HFF-Myc (cell line): ENCODE data around the gene TGFB3.

Source experiments
- DNase-seq: peaks from one replicate; pipeline ENCODE4 v3.0.0-alpha.2; 2011; ENCODE audit warnings: low read depth; ENCODE audit errors: extremely low read depth
- H3K4me3 ChIP-seq: replicated peaks from 2 replicates; pipeline ENCODE4 v1.5.1; 2011; ENCODE audit warnings: low read depth, mild to moderate bottlenecking, control low read depth, low read length
- CTCF ChIP-seq: IDR thresholded peaks from 2 replicates; pipeline ENCODE4 v1.5.1; 2012; ENCODE audit warnings: mild to moderate bottlenecking, low read depth, low read length, control low read depth; ENCODE audit errors: missing control alignments

Gene TGFB3

GRCh38 chr14:75976826-75977581, 4.8 kb downstream of the TGFB3 start:
- no peak for TF ChIP-seq CTCF
- no peak for DNase-seq
- no peak overlapping the region for H3K4me3 ChIP-seq

GRCh38 chr14:75972801-75973421, 8.9 kb downstream of the TGFB3 start:
- no peak for DNase-seq
- no peak overlapping the region for H3K4me3 ChIP-seq
- TF ChIP-seq CTCF = no peak

- H3K4me3 ChIP-seq = no peak overlapping the region
- no peak for TF ChIP-seq CTCF
- DNase-seq = no peak
Observed at GRCh38 chr14:75971509-75971908, 10.3 kb downstream of the TGFB3 start.

GRCh38 chr14:75970989-75971388, 10.8 kb downstream of the TGFB3 start:
- no peak overlapping the region for H3K4me3 ChIP-seq
- no peak for DNase-seq
- TF ChIP-seq CTCF = no peak

GRCh38 chr14:75969891-75970290, 11.9 kb downstream of the TGFB3 start:
- H3K4me3 ChIP-seq = no peak overlapping the region
- DNase-seq = no peak
- TF ChIP-seq CTCF = no peak

GRCh38 chr14:75969126-75969525, 12.7 kb downstream of the TGFB3 start:
- H3K4me3 ChIP-seq = no peak overlapping the region
- DNase-seq = no peak
- no peak for TF ChIP-seq CTCF
